Measurements from ENCODE around the gene PRR33. TPM values are rescaled to one million over a fixed set of nuclear protein-coding genes. Genes with fewer than 3 reads are reported as not detected.

PRR33 gene
- total RNA-seq, 2 donors from 2014 or later = not detected

DNA sequence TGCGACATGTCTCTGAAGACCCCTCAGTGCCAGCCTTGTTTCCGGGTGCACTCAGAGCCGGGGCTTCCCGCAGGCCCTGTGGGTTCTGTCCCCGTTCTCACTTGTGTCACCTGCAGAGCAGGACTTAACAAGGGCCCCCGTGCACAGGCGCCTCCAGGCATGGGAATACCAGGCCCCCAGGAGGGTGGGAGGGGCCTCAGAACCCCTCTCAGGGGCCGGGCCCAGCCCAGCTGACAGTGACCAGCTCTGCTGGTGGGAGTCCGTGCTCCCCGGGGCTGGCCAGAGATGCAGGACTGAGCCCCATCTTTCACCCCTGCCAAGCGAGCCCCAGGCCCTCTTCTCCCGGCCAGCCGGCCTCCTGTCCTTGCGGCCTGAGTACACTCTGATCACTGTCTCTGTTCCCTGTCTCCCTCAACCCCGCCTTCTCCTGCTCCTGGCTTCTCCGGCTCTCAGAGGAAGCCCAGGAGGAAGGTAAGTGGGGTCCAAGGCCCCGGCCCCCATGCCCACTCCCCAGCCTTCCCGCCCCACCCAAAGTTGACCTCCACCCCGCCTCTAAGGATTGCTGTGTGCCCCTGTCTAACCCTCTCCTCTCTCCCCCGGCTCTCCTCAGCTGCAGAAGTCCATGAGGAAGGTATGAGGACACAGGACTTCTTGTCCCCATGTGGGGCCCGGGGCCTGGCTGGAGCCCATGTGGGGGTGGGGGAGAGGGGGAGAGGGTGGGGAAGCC, 33.1 kb upstream of the PRR33 start:
- intact Hi-C loops (cut with DNase I) = loop anchor here (5.0 kb wide), 1 partner anchor 38 kb away; no protein-coding TSS in a partner anchor
- no peak overlapping the region for H3K27ac ChIP-seq
- H3K4me3 ChIP-seq = no peak overlapping the region
- no peak for DNase-seq
- no peaks in the 10 kb centered on the region for H3K27me3 ChIP-seq
- H3K9me3 ChIP-seq = no peaks in the 10 kb centered on the region
- TF ChIP-seq, protein P1, sequence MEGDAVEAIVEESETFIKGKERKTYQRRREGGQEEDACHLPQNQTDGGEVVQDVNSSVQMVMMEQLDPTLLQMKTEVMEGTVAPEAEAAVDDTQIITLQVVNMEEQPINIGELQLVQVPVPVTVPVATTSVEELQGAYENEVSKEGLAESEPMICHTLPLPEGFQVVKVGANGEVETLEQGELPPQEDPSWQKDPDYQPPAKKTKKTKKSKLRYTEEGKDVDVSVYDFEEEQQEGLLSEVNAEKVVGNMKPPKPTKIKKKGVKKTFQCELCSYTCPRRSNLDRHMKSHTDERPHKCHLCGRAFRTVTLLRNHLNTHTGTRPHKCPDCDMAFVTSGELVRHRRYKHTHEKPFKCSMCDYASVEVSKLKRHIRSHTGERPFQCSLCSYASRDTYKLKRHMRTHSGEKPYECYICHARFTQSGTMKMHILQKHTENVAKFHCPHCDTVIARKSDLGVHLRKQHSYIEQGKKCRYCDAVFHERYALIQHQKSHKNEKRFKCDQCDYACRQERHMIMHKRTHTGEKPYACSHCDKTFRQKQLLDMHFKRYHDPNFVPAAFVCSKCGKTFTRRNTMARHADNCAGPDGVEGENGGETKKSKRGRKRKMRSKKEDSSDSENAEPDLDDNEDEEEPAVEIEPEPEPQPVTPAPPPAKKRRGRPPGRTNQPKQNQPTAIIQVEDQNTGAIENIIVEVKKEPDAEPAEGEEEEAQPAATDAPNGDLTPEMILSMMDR (IDR thresholded peaks at IDR 0.05) = no peak
- TF ChIP-seq POLR2A (IDR thresholded peaks at IDR 0.05) = no peak
- WGBS, 2 donors = 76 to 84% methylated on average over 15 to 18 of the region's 21 CpGs
- H3K36me3 ChIP-seq (replicated peaks in 1 of 2; ENCODE audit: insufficient read depth in 1 of 2, low read depth in 2 of 2) = no peaks in the 10 kb centered on the region
- no peaks in the 10 kb centered on the region for H3K4me1 ChIP-seq
- no peak for ATAC-seq

DNA sequence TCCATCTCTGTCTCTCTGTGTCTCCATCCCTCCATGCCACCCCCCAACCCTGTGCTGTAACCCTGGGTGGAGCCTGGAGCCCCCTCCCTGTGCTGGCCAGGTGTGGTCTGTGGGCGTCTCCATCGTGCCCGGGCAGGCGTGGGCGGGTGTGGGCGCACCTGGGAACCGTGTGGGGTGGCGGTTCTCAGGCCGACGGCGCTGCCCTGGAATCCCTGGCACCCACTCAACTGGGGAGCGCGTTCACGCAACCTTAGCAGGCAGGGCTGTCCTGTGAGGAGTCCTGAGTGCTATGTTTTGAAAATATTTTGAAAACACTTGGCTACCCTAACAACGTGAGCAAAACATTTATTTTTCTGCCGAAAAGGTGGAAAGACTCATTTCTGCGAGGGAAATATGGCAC, 32.5 kb upstream of the PRR33 start:
- no peaks in the 10 kb centered on the region for H3K4me1 ChIP-seq
- H3K9me3 ChIP-seq = no peaks in the 10 kb centered on the region
- H3K27ac ChIP-seq = no peak overlapping the region
- TF ChIP-seq POLR2A (IDR thresholded peaks at IDR 0.05) = no peak
- TF ChIP-seq, protein P1 (IDR thresholded peaks at IDR 0.05) = no peak
- H3K27me3 ChIP-seq = no peaks in the 10 kb centered on the region
- no peak for DNase-seq
- no peak overlapping the region for H3K4me3 ChIP-seq
- intact Hi-C loops (cut with DNase I) = no loop called here
- no peak for ATAC-seq
- H3K36me3 ChIP-seq (replicated peaks in 1 of 2; ENCODE audit: insufficient read depth in 1 of 2, low read depth in 2 of 2) = no peaks in the 10 kb centered on the region
- WGBS, 2 donors = 64 to 66% methylated on average over 16 to 17 of the region's 17 CpGs

DNA sequence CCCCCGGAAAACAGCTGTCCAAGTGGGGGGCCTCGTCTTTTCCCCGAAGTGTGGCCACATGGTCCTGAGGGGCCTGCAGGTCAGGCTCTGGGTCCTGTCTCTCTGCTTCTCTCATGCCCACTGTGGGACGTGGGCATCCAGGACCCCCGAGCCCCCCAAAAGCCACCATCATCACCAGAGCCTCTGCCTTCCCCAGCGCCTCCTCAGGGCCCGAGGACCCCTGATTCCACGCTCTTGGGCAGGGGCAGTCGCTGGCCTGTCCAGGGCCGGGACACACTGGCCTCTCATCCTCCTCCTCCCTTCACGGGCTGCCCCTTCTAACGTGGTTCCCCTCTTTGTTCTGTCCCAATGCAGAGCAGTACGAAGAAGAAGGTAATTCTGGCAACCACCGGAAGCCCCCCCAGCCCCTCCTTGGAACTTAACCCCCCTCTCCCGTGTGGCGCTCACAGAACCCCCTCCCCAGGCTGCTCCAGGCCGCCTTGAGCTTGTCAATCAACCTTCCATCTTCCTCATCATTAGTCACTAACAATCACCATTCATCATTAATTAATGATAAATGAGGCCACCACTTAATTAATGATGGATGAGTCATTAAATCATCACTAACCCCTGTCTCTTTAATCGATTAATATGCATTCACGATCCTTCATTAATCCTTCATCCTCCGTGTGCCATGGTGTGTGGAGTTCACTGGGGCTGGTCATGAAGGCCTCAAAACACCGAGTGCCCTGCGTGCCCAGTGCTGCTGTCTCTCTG, 31.7 kb upstream of the PRR33 start:
- H3K27me3 ChIP-seq = no peaks in the 10 kb centered on the region
- DNase-seq = no peak
- H3K36me3 ChIP-seq (replicated peaks in 1 of 2; ENCODE audit: insufficient read depth in 1 of 2, low read depth in 2 of 2) = no peaks in the 10 kb centered on the region
- intact Hi-C loops (cut with DNase I) = no loop called here
- H3K4me1 ChIP-seq = no peaks in the 10 kb centered on the region
- H3K27ac ChIP-seq = no peak overlapping the region
- no peak for ATAC-seq
- TF ChIP-seq, protein P1 (IDR thresholded peaks at IDR 0.05) = no peak
- no peak for TF ChIP-seq POLR2A (IDR thresholded peaks at IDR 0.05)
- H3K9me3 ChIP-seq = no peaks in the 10 kb centered on the region
- no peak overlapping the region for H3K4me3 ChIP-seq
- WGBS, 2 donors = 78 to 84% methylated on average over 21 to 22 of the region's 22 CpGs

DNA sequence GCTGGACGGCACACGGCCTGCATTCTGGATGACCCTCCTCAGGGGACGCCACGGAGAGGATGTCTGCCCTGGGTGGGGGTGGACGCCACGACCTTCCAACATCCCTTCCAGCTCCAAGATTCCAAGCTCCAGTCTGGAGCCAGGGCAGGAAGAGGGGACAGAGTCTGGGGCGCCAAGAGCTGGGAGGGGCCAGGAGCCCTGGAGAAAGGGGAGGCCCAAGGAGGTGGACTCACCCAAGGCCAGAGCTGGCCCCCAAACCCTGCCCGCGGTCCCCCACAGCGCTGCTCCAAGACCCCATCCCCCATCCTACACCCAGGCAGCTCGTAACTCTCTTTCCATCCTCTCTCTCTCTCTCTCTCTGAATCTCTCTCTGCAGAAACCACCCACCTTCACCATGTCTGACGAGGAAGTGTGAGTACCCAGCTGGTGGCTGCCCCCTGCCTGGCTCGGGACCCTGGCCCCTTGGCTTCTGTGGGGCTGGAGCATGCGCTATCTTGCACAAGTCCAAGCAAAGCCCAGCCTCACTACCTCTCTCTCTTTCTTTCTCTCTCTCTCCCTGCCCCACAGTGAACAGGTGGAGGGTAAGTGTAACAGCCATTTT, 30.9 kb upstream of the PRR33 start:
- Histone ChIP-seq H3K9me3 (no peaks in the 10 kb centered on the region), H3K4me3 (no peak overlapping the region), H3K27me3 (no peaks in the 10 kb centered on the region), H3K36me3 (replicated peaks in 1 of 2; ENCODE audit: insufficient read depth in 1 of 2, low read depth in 2 of 2) (no peaks in the 10 kb centered on the region), H3K4me1 (no peaks in the 10 kb centered on the region), H3K27ac (no peak overlapping the region)
- WGBS, 2 donors = 54 to 67% methylated on average over 10 to 13 of the region's 14 CpGs
- no peak for DNase-seq
- no peak for TF ChIP-seq POLR2A (IDR thresholded peaks at IDR 0.05)
- TF ChIP-seq, protein P1 (IDR thresholded peaks at IDR 0.05) = no peak
- intact Hi-C loops (cut with DNase I) = no loop called here
- no peak for ATAC-seq
